ENCODE measurements around the gene EXOSC10.

Gene EXOSC10

DNA sequence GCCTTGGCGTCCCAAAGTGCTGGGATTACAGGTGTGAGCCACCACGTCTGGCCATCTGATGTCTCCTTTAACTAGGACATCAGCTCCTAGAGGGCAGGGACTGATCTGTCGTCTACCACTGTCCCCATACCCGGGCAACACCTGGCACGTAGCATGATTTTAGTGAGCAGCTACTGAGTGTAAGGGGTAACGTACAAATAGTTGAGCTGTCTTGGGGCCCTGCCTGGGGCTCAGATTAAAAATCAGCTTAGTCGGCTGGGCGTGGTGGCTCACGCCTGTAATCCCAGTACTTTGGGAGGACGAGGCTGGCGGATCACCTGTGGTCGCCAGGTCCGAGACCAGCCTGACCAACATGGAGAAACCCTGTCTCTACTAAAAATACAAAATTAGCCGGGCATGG, 41.6 kb downstream of the EXOSC10 start:
- TF ChIP-seq, protein P1, sequence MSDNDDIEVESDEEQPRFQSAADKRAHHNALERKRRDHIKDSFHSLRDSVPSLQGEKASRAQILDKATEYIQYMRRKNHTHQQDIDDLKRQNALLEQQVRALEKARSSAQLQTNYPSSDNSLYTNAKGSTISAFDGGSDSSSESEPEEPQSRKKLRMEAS (IDR thresholded peaks at IDR 0.05) = no peak
- TF ChIP-seq, protein P2, sequence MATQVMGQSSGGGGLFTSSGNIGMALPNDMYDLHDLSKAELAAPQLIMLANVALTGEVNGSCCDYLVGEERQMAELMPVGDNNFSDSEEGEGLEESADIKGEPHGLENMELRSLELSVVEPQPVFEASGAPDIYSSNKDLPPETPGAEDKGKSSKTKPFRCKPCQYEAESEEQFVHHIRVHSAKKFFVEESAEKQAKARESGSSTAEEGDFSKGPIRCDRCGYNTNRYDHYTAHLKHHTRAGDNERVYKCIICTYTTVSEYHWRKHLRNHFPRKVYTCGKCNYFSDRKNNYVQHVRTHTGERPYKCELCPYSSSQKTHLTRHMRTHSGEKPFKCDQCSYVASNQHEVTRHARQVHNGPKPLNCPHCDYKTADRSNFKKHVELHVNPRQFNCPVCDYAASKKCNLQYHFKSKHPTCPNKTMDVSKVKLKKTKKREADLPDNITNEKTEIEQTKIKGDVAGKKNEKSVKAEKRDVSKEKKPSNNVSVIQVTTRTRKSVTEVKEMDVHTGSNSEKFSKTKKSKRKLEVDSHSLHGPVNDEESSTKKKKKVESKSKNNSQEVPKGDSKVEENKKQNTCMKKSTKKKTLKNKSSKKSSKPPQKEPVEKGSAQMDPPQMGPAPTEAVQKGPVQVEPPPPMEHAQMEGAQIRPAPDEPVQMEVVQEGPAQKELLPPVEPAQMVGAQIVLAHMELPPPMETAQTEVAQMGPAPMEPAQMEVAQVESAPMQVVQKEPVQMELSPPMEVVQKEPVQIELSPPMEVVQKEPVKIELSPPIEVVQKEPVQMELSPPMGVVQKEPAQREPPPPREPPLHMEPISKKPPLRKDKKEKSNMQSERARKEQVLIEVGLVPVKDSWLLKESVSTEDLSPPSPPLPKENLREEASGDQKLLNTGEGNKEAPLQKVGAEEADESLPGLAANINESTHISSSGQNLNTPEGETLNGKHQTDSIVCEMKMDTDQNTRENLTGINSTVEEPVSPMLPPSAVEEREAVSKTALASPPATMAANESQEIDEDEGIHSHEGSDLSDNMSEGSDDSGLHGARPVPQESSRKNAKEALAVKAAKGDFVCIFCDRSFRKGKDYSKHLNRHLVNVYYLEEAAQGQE (IDR thresholded peaks at IDR 0.05; ENCODE audit: low read depth) = no peak
- TF ChIP-seq NFIC (IDR thresholded peaks at IDR 0.05) (no peak), RAD21 (IDR thresholded peaks at IDR 0.05; ENCODE audit: low read depth) (no peak), TAF1 (IDR thresholded peaks at IDR 0.05; ENCODE audit: low read depth) (no peak), TCF12 (IDR thresholded peaks at IDR 0.05; ENCODE audit: low read depth) (no peak), TEAD4 (IDR thresholded peaks at IDR 0.05) (no peak), EGR1 (IDR thresholded peaks at IDR 0.05) (no peak), EP300 (IDR thresholded peaks at IDR 0.05; ENCODE audit: borderline replicate concordance) (no peak), CREB1 (IDR thresholded peaks at IDR 0.05; ENCODE audit: low read depth) (no peak), FOXM1 (IDR thresholded peaks at IDR 0.05; ENCODE audit: borderline replicate concordance, low read depth) (no peak), YY1 (IDR thresholded peaks at IDR 0.05; ENCODE audit: low read depth) (no peak), CEBPB (IDR thresholded peaks at IDR 0.05) (no peak), ZBTB7A (IDR thresholded peaks at IDR 0.05; ENCODE audit: low read depth) (no peak)
- TF ChIP-seq, protein P3, sequence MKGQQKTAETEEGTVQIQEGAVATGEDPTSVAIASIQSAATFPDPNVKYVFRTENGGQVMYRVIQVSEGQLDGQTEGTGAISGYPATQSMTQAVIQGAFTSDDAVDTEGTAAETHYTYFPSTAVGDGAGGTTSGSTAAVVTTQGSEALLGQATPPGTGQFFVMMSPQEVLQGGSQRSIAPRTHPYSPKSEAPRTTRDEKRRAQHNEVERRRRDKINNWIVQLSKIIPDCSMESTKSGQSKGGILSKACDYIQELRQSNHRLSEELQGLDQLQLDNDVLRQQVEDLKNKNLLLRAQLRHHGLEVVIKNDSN (IDR thresholded peaks at IDR 0.05) = no peak

DNA sequence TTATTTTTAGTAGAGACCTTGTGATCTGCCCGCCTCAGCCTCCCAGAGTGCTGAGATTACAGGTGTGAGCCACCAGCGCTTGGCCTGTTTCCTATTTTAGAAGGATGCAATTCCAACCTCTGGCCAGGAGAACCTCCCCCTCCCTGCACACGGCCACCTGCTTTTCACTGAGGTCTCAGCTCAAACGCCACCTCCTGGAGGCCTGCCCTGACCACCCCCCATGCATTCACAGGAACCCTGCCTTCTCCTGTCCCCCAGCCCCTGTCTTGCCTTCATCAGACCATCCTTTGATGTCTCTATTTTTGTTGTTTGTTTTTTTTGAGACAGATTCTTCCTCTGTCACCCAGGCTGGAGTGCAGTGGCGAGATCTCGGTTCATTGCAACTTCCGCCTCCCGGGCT, 42.2 kb downstream of the EXOSC10 start:
- TF ChIP-seq, protein P3 (IDR thresholded peaks at IDR 0.05) = no peak
- TF ChIP-seq RAD21 (IDR thresholded peaks at IDR 0.05; ENCODE audit: low read depth) = no peak
- TF ChIP-seq, protein P2 (IDR thresholded peaks at IDR 0.05; ENCODE audit: low read depth) = no peak
- no peak for TF ChIP-seq YY1 (IDR thresholded peaks at IDR 0.05; ENCODE audit: low read depth)
- no peak for TF ChIP-seq CREB1 (IDR thresholded peaks at IDR 0.05; ENCODE audit: low read depth)
- no peak for TF ChIP-seq TEAD4 (IDR thresholded peaks at IDR 0.05)
- TF ChIP-seq CEBPB (IDR thresholded peaks at IDR 0.05) = no peak
- no peak for TF ChIP-seq NFIC (IDR thresholded peaks at IDR 0.05)
- no peak for TF ChIP-seq ZBTB7A (IDR thresholded peaks at IDR 0.05; ENCODE audit: low read depth)
- TF ChIP-seq, protein P1 (IDR thresholded peaks at IDR 0.05) = no peak
- no peak for TF ChIP-seq EP300 (IDR thresholded peaks at IDR 0.05; ENCODE audit: borderline replicate concordance)
- no peak for TF ChIP-seq TAF1 (IDR thresholded peaks at IDR 0.05; ENCODE audit: low read depth)
- no peak for TF ChIP-seq TCF12 (IDR thresholded peaks at IDR 0.05; ENCODE audit: low read depth)
- no peak for TF ChIP-seq FOXM1 (IDR thresholded peaks at IDR 0.05; ENCODE audit: borderline replicate concordance, low read depth)
- no peak for TF ChIP-seq EGR1 (IDR thresholded peaks at IDR 0.05)

DNA sequence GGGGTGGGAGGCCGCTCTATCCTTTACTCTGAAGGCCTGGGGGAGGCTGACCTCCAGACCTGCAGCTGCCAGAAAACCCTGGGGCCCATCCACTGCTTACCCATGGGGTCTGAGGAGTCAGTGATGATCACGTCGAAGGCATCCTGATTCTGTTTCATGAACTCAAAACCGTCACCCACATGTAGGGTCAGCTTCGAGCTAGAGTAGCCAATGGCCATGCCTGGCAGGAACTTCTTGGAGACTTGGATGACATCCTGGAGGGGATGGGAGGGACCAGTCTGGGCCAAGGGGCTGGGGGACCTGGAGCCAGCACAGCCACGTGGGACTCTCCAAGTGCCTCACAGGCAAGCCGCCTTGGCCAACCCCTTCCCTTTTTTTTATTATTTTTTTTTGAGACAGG, 43.2 kb downstream of the EXOSC10 start:
- no peak for TF ChIP-seq TEAD4 (IDR thresholded peaks at IDR 0.05)
- no peak for TF ChIP-seq FOXM1 (IDR thresholded peaks at IDR 0.05; ENCODE audit: borderline replicate concordance, low read depth)
- no peak for TF ChIP-seq TAF1 (IDR thresholded peaks at IDR 0.05; ENCODE audit: low read depth)
- TF ChIP-seq CREB1 (IDR thresholded peaks at IDR 0.05; ENCODE audit: low read depth) = no peak
- TF ChIP-seq RAD21 (IDR thresholded peaks at IDR 0.05; ENCODE audit: low read depth) = no peak
- no peak for TF ChIP-seq EP300 (IDR thresholded peaks at IDR 0.05; ENCODE audit: borderline replicate concordance)
- no peak for TF ChIP-seq NFIC (IDR thresholded peaks at IDR 0.05)
- no peak for TF ChIP-seq YY1 (IDR thresholded peaks at IDR 0.05; ENCODE audit: low read depth)
- TF ChIP-seq, protein P3 (IDR thresholded peaks at IDR 0.05) = no peak
- TF ChIP-seq, protein P1 (IDR thresholded peaks at IDR 0.05) = no peak
- TF ChIP-seq CEBPB (IDR thresholded peaks at IDR 0.05) = no peak
- TF ChIP-seq, protein P2 (IDR thresholded peaks at IDR 0.05; ENCODE audit: low read depth) = no peak
